ENCODE data around the gene DOCK1.

GRCh38 chr10:127203067-127203466 is 297.8 kb downstream of the DOCK1 start:
- TF ChIP-seq, protein P1, sequence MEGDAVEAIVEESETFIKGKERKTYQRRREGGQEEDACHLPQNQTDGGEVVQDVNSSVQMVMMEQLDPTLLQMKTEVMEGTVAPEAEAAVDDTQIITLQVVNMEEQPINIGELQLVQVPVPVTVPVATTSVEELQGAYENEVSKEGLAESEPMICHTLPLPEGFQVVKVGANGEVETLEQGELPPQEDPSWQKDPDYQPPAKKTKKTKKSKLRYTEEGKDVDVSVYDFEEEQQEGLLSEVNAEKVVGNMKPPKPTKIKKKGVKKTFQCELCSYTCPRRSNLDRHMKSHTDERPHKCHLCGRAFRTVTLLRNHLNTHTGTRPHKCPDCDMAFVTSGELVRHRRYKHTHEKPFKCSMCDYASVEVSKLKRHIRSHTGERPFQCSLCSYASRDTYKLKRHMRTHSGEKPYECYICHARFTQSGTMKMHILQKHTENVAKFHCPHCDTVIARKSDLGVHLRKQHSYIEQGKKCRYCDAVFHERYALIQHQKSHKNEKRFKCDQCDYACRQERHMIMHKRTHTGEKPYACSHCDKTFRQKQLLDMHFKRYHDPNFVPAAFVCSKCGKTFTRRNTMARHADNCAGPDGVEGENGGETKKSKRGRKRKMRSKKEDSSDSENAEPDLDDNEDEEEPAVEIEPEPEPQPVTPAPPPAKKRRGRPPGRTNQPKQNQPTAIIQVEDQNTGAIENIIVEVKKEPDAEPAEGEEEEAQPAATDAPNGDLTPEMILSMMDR (conservative IDR thresholded peaks at IDR 0.05; ENCODE audit: low read length), result no peak
- TF ChIP-seq EZH2phosphoT487 (IDR thresholded peaks at IDR 0.05; ENCODE audit: borderline replicate concordance), result no peak
